Measurements from ENCODE around the gene CDK5R1. TPM values are rescaled to one million over a fixed set of nuclear protein-coding genes. Genes with fewer than 3 reads are reported as not detected.
A peak's percentile ranks its signal among the peaks of the same experiment; 100 is the strongest.

The CDK5R1 gene
- total and polyA plus RNA-seq, 7 experiments from 2014 or later = 4.9 to 21.2 (median 7.5) TPM

DNA sequence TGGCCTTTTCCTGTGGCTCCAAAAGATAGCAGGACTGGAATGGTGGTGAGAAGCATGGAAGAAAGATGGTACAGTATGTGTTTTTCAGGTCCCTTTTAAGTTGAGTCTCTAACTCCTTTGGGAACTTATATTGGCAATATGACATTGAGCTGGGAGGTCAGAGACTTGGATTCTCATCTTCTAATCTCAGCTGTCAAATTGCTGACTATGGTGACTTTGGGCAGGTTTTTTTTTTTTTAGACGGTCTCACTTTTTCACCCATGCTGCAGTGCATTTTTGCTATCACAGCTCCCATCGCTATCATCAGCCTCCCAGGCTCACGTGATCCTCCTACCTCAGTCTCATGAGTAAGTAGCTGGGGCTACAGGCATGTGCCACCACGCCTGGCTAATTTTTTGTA is 15.1 kb upstream of the CDK5R1 start:
- H3K4me3 Mint-ChIP-seq = no peak overlapping the region
- DNase-seq (no peak), ATAC-seq (no peak)
- peaks cover 0 to 29% (median 13%) of the 10 kb centered on the region in 7 donors for H3K4me1 Mint-ChIP-seq
- no peaks in the 10 kb centered on the region for H3K27me3 Mint-ChIP-seq
- no peak overlapping the region for H3K4me3 ChIP-seq (ENCODE audit: low read length)
- peak overlapping the region in 2 of 9 donors; percentile 63 to 83 for H3K27ac Mint-ChIP-seq
- H3K36me3 Mint-ChIP-seq = peaks cover 16 to 61% (median 44%) of the 10 kb centered on the region in 5 donors
- ChIA-PET CTCF (interaction anchor here (1.5 to 2.9 kb wide), 2 partner anchors 9 to 12 kb away, joined by 5 to 17 read pairs; no protein-coding TSS in a partner anchor), POLR2A (interaction anchor here (1.5 kb wide), 1 partner anchor 20 kb away, joined by 6 read pairs; no protein-coding TSS in a partner anchor)
- no peaks in the 10 kb centered on the region for H3K9me3 ChIP-seq (ENCODE audit: control insufficient read depth in 2 of 3, low read length in 3 of 3)
- H3K27me3 ChIP-seq (ENCODE audit: control insufficient read depth in 2 of 2, insufficient read depth in 2 of 2, low read length in 2 of 2) = no peaks in the 10 kb centered on the region
- no peaks in the 10 kb centered on the region for H3K9me3 Mint-ChIP-seq
- intact Hi-C loops (cut with micrococcal nuclease) = no loop called here
- no peaks in the 10 kb centered on the region for H3K4me1 ChIP-seq (ENCODE audit: control insufficient read depth in 2 of 2, insufficient read depth in 2 of 2, low read length in 2 of 2)
- H3K27ac ChIP-seq (ENCODE audit: low read depth, low read length) = no peak overlapping the region
- peaks cover 33 to 95% (median 36%) of the 10 kb centered on the region in 3 experiments for H3K36me3 ChIP-seq (ENCODE audit: control insufficient read depth in 2 of 3, insufficient read depth in 3 of 3, low read length in 3 of 3)

GRCh38 chr17:32475258-32475657 is 11.5 kb upstream of the CDK5R1 start:
- no peaks in the 10 kb centered on the region for H3K27me3 ChIP-seq (ENCODE audit: control insufficient read depth in 2 of 2, insufficient read depth in 2 of 2, low read length in 2 of 2)
- ChIA-PET CTCF (interaction anchor here (1.6 kb wide), 1 partner anchor 9 kb away, joined by 10 read pairs; no protein-coding TSS in a partner anchor), POLR2A (no interaction called here)
- H3K27ac ChIP-seq (ENCODE audit: low read depth, low read length) = peak overlapping the region; percentile 36
- peaks cover 0 to 23% (median 13%) of the 10 kb centered on the region in 7 donors for H3K4me1 Mint-ChIP-seq
- peak; percentile 42 for ATAC-seq
- H3K27me3 Mint-ChIP-seq = no peaks in the 10 kb centered on the region
- peaks cover 14 to 74% (median 35%) of the 10 kb centered on the region in 5 donors for H3K36me3 Mint-ChIP-seq
- DNase-seq = no peak
- H3K9me3 Mint-ChIP-seq = no peaks in the 10 kb centered on the region
- intact Hi-C loops (cut with micrococcal nuclease) = no loop called here
- H3K36me3 ChIP-seq (ENCODE audit: control insufficient read depth in 2 of 3, insufficient read depth in 3 of 3, low read length in 3 of 3) = peaks cover 33 to 94% (median 38%) of the 10 kb centered on the region in 3 experiments
- no peaks in the 10 kb centered on the region for H3K9me3 ChIP-seq (ENCODE audit: control insufficient read depth in 2 of 3, low read length in 3 of 3)
- H3K4me3 Mint-ChIP-seq = peak overlapping the region in 2 of 10 donors; percentile 2 to 4
- H3K4me1 ChIP-seq (ENCODE audit: control insufficient read depth in 2 of 2, insufficient read depth in 2 of 2, low read length in 2 of 2) = no peaks in the 10 kb centered on the region
- H3K27ac Mint-ChIP-seq = peak overlapping the region in 6 of 9 donors; percentile 33 to 87 (median 52)
- no peak overlapping the region for H3K4me3 ChIP-seq (ENCODE audit: low read length)

- H3K36me3 Mint-ChIP-seq = peaks cover 17 to 73% (median 25%) of the 10 kb centered on the region in 5 donors
- H3K27ac Mint-ChIP-seq = peak overlapping the region in 2 of 9 donors; percentile 12 to 27
- no peaks in the 10 kb centered on the region for H3K9me3 ChIP-seq (ENCODE audit: control insufficient read depth in 2 of 3, low read length in 3 of 3)
- no peak overlapping the region for H3K4me3 Mint-ChIP-seq
- H3K4me3 ChIP-seq (ENCODE audit: low read length) = no peak overlapping the region
- no peaks in the 10 kb centered on the region for H3K27me3 ChIP-seq (ENCODE audit: control insufficient read depth in 2 of 2, insufficient read depth in 2 of 2, low read length in 2 of 2)
- DNase-seq = no peak
- ChIA-PET CTCF (interaction anchor here (1.0 kb wide), 1 partner anchor 278 kb away, joined by 3 read pairs; no protein-coding TSS in a partner anchor), POLR2A (no interaction called here)
- peaks cover 20 to 89% (median 37%) of the 10 kb centered on the region in 3 experiments for H3K36me3 ChIP-seq (ENCODE audit: control insufficient read depth in 2 of 3, insufficient read depth in 3 of 3, low read length in 3 of 3)
- intact Hi-C loops (cut with micrococcal nuclease) = no loop called here
- peaks cover 0 to 19% (median 13%) of the 10 kb centered on the region in 7 donors for H3K4me1 Mint-ChIP-seq
- H3K9me3 Mint-ChIP-seq = no peaks in the 10 kb centered on the region
- no peak overlapping the region for H3K27ac ChIP-seq (ENCODE audit: low read depth, low read length)
- no peak for ATAC-seq
- H3K27me3 Mint-ChIP-seq = no peaks in the 10 kb centered on the region
- H3K4me1 ChIP-seq (ENCODE audit: control insufficient read depth in 2 of 2, insufficient read depth in 2 of 2, low read length in 2 of 2) = no peaks in the 10 kb centered on the region
Observed at GRCh38 chr17:32477220-32477619, 9.6 kb upstream of the CDK5R1 start.

DNA sequence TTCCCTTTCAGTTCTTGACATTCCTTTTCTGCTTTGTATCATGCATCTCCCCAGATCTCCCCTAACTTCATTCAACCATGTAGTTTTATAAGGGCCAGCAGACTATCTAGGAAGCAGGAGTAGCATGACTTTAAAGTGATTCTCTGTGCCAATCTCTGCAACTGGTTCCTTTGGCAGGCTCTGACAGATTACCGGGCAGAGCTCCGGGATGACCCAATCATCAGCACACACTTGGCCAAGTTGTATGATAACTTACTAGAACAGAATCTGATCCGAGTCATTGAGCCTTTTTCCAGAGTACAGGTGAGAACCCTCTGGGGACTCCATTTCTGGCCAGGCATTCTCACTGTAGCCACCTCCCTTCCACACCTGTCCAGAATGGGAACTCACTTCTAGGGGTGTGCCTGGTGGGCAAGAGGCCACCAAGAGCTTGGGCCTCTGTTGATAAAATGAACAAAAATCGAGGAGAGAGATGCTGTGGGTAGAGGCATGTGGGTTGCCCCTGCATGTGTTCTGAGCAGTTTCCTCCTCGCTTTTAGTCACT is 7.6 kb upstream of the CDK5R1 start:
- intact Hi-C loops (cut with micrococcal nuclease) = no loop called here
- POLR2A ChIA-PET = no interaction called here
- H3K27ac Mint-ChIP-seq = peak overlapping the region in 5 of 9 donors; percentile 21 to 76 (median 43)

DNA sequence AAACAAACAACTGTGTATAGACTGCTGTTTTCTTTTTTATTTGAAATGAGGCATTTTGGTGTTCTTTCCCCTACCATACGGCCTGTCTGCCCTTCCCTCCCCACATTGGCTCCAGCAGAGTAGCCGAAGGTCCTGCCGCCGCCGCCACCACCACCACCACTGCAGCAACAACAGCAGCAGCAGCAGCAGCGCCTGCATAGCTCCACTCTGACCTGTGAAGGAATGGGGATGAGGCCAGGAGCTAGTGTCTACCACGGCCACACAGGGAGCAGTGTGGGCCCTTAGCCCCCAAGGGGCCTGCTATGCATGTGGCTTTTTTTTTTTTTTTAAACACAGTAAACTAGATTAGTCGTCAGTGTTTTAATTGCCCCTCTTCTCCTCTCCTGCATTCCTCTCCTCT is 5.6 kb upstream of the CDK5R1 start:
- Mint-ChIP-seq H3K27me3 (no peaks in the 10 kb centered on the region), H3K36me3 (peaks cover 8 to 54% (median 13%) of the 10 kb centered on the region in 5 donors), H3K27ac (peak overlapping the region in 4 of 9 donors; percentile 18 to 52 (median 44))

More for the DNA sequence above, 7.6 kb upstream of the CDK5R1 start:
- H3K4me3 ChIP-seq (ENCODE audit: low read length) = no peak overlapping the region
- H3K36me3 Mint-ChIP-seq = peaks cover 13 to 66% (median 23%) of the 10 kb centered on the region in 5 donors
- ATAC-seq (no peak), DNase-seq (no peak)
- no peaks in the 10 kb centered on the region for H3K27me3 ChIP-seq (ENCODE audit: control insufficient read depth in 2 of 2, insufficient read depth in 2 of 2, low read length in 2 of 2)
- CTCF ChIA-PET = no interaction called here
- no peak overlapping the region for H3K27ac ChIP-seq (ENCODE audit: low read depth, low read length)
- no peaks in the 10 kb centered on the region for H3K27me3 Mint-ChIP-seq
- H3K36me3 ChIP-seq (ENCODE audit: control insufficient read depth in 2 of 3, insufficient read depth in 3 of 3, low read length in 3 of 3) = peaks cover 20 to 80% (median 32%) of the 10 kb centered on the region in 3 experiments
- H3K9me3 ChIP-seq (ENCODE audit: control insufficient read depth in 2 of 3, low read length in 3 of 3) = no peaks in the 10 kb centered on the region
- peaks cover 1 to 20% (median 13%) of the 10 kb centered on the region in 7 donors for H3K4me1 Mint-ChIP-seq
- no peaks in the 10 kb centered on the region for H3K4me1 ChIP-seq (ENCODE audit: control insufficient read depth in 2 of 2, insufficient read depth in 2 of 2, low read length in 2 of 2)
- H3K4me3 Mint-ChIP-seq = peak overlapping the region in 2 of 10 donors; percentile 5 to 32
- H3K9me3 Mint-ChIP-seq = no peaks in the 10 kb centered on the region

DNA sequence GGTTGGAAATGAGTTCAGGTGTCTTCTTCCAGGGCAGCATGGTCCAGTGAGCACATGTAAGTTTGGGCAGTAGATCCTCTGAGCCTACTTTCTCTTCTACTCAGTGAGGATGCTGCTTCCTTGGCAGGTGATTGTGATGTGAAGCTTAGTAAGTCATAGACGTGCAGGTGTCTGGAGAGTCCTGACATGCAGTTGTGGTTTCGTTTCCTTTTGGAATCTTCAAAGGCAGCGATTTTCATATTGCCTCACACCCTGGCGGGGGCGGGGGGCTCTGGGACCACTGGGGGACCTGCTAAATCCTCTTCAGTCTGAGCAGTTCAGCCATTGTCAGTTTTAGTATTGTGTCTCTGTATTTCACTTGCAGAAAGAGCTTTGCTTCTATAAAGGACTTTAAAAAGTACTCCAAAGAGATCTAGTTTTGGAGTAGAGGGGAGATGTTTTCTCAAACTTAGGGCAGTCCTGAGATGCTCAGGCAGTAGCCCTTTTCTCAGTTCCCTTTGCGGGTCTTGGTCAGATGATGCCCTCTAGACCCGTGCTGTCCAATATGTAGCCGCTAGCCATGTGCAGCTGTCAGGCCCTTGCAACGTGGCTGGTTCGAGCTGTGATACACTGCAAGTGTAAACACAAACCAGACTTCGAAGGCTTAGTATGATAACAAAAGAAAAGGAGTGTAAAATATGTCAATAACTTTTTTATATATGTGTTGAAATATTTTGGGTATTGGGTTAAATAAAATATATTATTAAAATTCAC is 4.0 kb upstream of the CDK5R1 start:
- DNase-seq (no peak), ATAC-seq (no peak)
- H3K27me3 ChIP-seq (ENCODE audit: control insufficient read depth in 2 of 2, insufficient read depth in 2 of 2, low read length in 2 of 2) = no peaks in the 10 kb centered on the region
- H3K4me1 ChIP-seq (ENCODE audit: control insufficient read depth in 2 of 2, insufficient read depth in 2 of 2, low read length in 2 of 2) = peaks cover under 1 to 3% of the 10 kb centered on the region in 2 donors
- Mint-ChIP-seq H3K27me3 (no peaks in the 10 kb centered on the region), H3K4me1 (peaks cover 2 to 19% (median 11%) of the 10 kb centered on the region in 7 donors), H3K9me3 (no peaks in the 10 kb centered on the region), H3K36me3 (peaks cover 7 to 41% (median 12%) of the 10 kb centered on the region in 5 donors), H3K4me3 (no peak overlapping the region), H3K27ac (peak overlapping the region in 8 of 9 donors; percentile 71 to 91 (median 78))
- CTCF ChIA-PET = interaction anchor here (0.5 to 7.0 kb wide), 14 partner anchors 13 to 211 kb away, joined by 3 to 76 read pairs (median 4); no protein-coding TSS in a partner anchor
- H3K9me3 ChIP-seq (ENCODE audit: control insufficient read depth in 2 of 3, low read length in 3 of 3) = no peaks in the 10 kb centered on the region
- POLR2A ChIA-PET = interaction anchor here (0.7 to 12.2 kb wide), 5 partner anchors 18 to 130 kb away, joined by 3 to 382 read pairs (median 3); no protein-coding TSS in a partner anchor
- no peak overlapping the region for H3K4me3 ChIP-seq (ENCODE audit: low read length)
- peaks cover 5 to 45% (median 9%) of the 10 kb centered on the region in 3 experiments for H3K36me3 ChIP-seq (ENCODE audit: control insufficient read depth in 2 of 3, insufficient read depth in 3 of 3, low read length in 3 of 3)
- intact Hi-C loops (cut with micrococcal nuclease) = loop anchor here (1.0 to 10.0 kb wide), 7 partner anchors 20 to 273 kb away; no protein-coding TSS in a partner anchor
- peak overlapping the region; percentile 56 for H3K27ac ChIP-seq (ENCODE audit: low read depth, low read length)

More for the DNA sequence above, 5.6 kb upstream of the CDK5R1 start:
- no peaks in the 10 kb centered on the region for H3K4me1 ChIP-seq (ENCODE audit: control insufficient read depth in 2 of 2, insufficient read depth in 2 of 2, low read length in 2 of 2)
- H3K4me1 Mint-ChIP-seq = peaks cover 0 to 15% (median 7%) of the 10 kb centered on the region in 7 donors
- H3K4me3 Mint-ChIP-seq = no peak overlapping the region
- no peak overlapping the region for H3K4me3 ChIP-seq (ENCODE audit: low read length)
- H3K27me3 ChIP-seq (ENCODE audit: control insufficient read depth in 2 of 2, insufficient read depth in 2 of 2, low read length in 2 of 2) = no peaks in the 10 kb centered on the region
- POLR2A ChIA-PET = interaction anchor here (0.6 kb wide), 1 partner anchor 122 kb away, joined by 3 read pairs; no protein-coding TSS in a partner anchor
- H3K9me3 ChIP-seq (ENCODE audit: control insufficient read depth in 2 of 3, low read length in 3 of 3) = no peaks in the 10 kb centered on the region
- H3K36me3 ChIP-seq (ENCODE audit: control insufficient read depth in 2 of 3, insufficient read depth in 3 of 3, low read length in 3 of 3) = peaks cover 9 to 59% (median 15%) of the 10 kb centered on the region in 3 experiments
- DNase-seq = no peak
- no peak overlapping the region for H3K27ac ChIP-seq (ENCODE audit: low read depth, low read length)
- H3K9me3 Mint-ChIP-seq = no peaks in the 10 kb centered on the region
- ATAC-seq = no peak
- intact Hi-C loops (cut with micrococcal nuclease) = loop anchor here in 1 of 2 donors (10.0 kb wide), 1 partner anchor 74 kb away; no protein-coding TSS in a partner anchor
- CTCF ChIA-PET = interaction anchor here (0.7 to 6.1 kb wide), 4 partner anchors 10 to 277 kb away, joined by 3 to 66 read pairs (median 4); no protein-coding TSS in a partner anchor
